NB4 (cell line): ENCODE data around the gene DSCAM.

Source experiments
- CTCF ChIP-seq: IDR thresholded peaks from one replicate; pipeline ENCODE4 v1.5.1; 2012; ENCODE audit warnings: low read depth, low read length
- MYC ChIP-seq: IDR thresholded peaks from 2 replicates; pipeline ENCODE4 v1.6.1; 2011; ENCODE audit warnings: low read depth, low read length

DNA sequence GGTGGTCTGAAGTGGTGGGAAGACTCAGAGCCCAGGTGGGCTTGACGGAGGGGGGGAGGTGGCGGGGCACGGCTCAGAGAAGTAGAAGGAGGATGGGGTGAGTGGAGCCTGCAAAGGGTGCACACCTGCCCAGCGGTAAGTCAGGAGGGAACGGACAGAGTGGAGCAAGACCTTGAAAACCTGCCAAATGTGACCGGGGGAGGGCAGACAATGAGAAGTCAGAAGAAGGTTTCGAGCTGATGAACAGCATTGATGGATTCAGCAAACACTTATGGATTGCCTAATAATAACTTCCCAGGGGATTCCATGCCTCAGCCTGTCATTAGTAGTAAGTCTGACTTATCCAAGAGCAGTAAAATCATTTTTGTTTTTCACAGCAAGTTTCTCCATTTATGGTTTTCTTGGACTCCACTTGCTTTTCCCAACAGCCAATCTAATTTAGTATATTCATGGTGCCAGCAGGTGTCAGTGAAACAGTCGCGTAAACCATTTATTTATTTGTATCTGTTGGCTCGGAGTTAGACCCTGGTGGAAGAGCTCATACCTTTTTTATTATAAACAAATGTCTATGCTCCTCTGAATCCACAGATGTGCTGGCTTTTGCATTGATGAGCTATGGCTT, 700.6 kb downstream of the DSCAM start:
- TF ChIP-seq CTCF = no peak
- TF ChIP-seq MYC = no peak
